Activated CD4-positive, alpha-beta memory T cell treated with anti-CD3 and anti-CD28 coated beads for 36 hours (primary cell): ENCODE results near the gene FOXP1. TPM values are rescaled to one million over a fixed set of nuclear protein-coding genes. Genes with fewer than 3 reads are reported as not detected.

Source experiments
- CTCF ChIA-PET: fragments of 350-600 bp; sonication (Branson Sonifier 250); formaldehyde crosslinking; loops from one replicate; lab custom pipeline; 2021; ENCODE audit warnings: antibody characterized with exemption, inconsistent platforms; lab: Charles Lee
- POLR2A ChIA-PET: fragments of 350-600 bp; sonication (Branson Sonifier 250); formaldehyde crosslinking; loops from one replicate; lab custom pipeline; 2021; ENCODE audit warnings: antibody characterized with exemption; lab: Charles Lee
- DNase-seq: peaks from one replicate; pipeline ENCODE4 v3.0.0-alpha.2; 2020
- H3K27ac Mint-ChIP-seq: one replicate; pipeline ENCODE4 v1.8.0; 2021; ENCODE audit warnings: mixed read lengths
- H3K27me3 Mint-ChIP-seq: one replicate; pipeline ENCODE4 v1.8.0; 2021; ENCODE audit warnings: mixed read lengths
- H3K36me3 Mint-ChIP-seq: one replicate; pipeline ENCODE4 v1.8.0; 2021; ENCODE audit warnings: mixed read lengths
- H3K4me1 Mint-ChIP-seq: one replicate; pipeline ENCODE4 v1.8.0; 2021; ENCODE audit warnings: low read depth, mixed read lengths
- H3K4me3 Mint-ChIP-seq: one replicate; pipeline ENCODE4 v1.8.0; 2021; ENCODE audit warnings: mild to moderate bottlenecking, mixed read lengths
- H3K9me3 Mint-ChIP-seq: one replicate; pipeline ENCODE4 v1.8.0; 2021; ENCODE audit warnings: mixed read lengths
- intact Hi-C: fragments of 100-400 bp; cut with micrococcal nuclease; formaldehyde crosslinking; loops from one replicate; pipeline ENCODE4 v1.15.1; 2023
- total RNA-seq, 2 experiments: library from RNA; stranded (reverse); gene quantifications; one replicate each; pipeline ENCODE4 v1.2.3, GENCODE V29; 2021

The FOXP1 gene
- total RNA-seq, 2 experiments from 2014 or later: 94.4 to 102 TPM

GRCh38 chr3:70970952-70971351, 612.6 kb downstream of the FOXP1 start:
- no peak overlapping the region for H3K4me3 Mint-ChIP-seq
- intact Hi-C loops: no loop called here
- DNase-seq: no peak
- peaks cover 64% of the 10 kb centered on the region for H3K36me3 Mint-ChIP-seq
- peak overlapping the region; percentile 35 for H3K27ac Mint-ChIP-seq
- peaks cover 37% of the 10 kb centered on the region for H3K4me1 Mint-ChIP-seq
- no peaks in the 10 kb centered on the region for H3K27me3 Mint-ChIP-seq
- POLR2A ChIA-PET: no interaction called here
- CTCF ChIA-PET: no interaction called here
- no peaks in the 10 kb centered on the region for H3K9me3 Mint-ChIP-seq

GRCh38 chr3:70970171-70970570, 613.4 kb downstream of the FOXP1 start:
- CTCF ChIA-PET: no interaction called here
- Mint-ChIP-seq H3K4me3 (no peak overlapping the region), H3K27me3 (no peaks in the 10 kb centered on the region), H3K4me1 (peaks cover 32% of the 10 kb centered on the region), H3K36me3 (peaks cover 62% of the 10 kb centered on the region), H3K27ac (no peak overlapping the region), H3K9me3 (no peaks in the 10 kb centered on the region)
- POLR2A ChIA-PET: no interaction called here
- intact Hi-C loops: no loop called here
- no peak for DNase-seq

- POLR2A ChIA-PET: no interaction called here
- Mint-ChIP-seq H3K4me1 (peaks cover 4% of the 10 kb centered on the region), H3K36me3 (peaks cover 61% of the 10 kb centered on the region)
Measured at GRCh38 chr3:70963431-70964275, 619.9 kb downstream of the FOXP1 start.

GRCh38 chr3:70959506-70960291, 623.8 kb downstream of the FOXP1 start:
- Mint-ChIP-seq H3K27me3 (no peaks in the 10 kb centered on the region), H3K36me3 (peaks cover 51% of the 10 kb centered on the region), H3K27ac (no peak overlapping the region), H3K4me3 (no peak overlapping the region), H3K9me3 (no peaks in the 10 kb centered on the region), H3K4me1 (peaks cover 3% of the 10 kb centered on the region)
- intact Hi-C loops: no loop called here
- ChIA-PET CTCF (interaction anchor here (1.5 kb wide), 1 partner anchor 409 kb away, joined by 3 read pairs; no protein-coding TSS in a partner anchor), POLR2A (no interaction called here)
- DNase-seq: no peak

More at GRCh38 chr3:70963431-70964275, 619.9 kb downstream of the FOXP1 start:
- H3K27ac Mint-ChIP-seq: peak overlapping the region; percentile 18
- H3K4me3 Mint-ChIP-seq: no peak overlapping the region
- no peak for DNase-seq
- intact Hi-C loops: no loop called here
- H3K9me3 Mint-ChIP-seq: no peaks in the 10 kb centered on the region
- no peaks in the 10 kb centered on the region for H3K27me3 Mint-ChIP-seq
- CTCF ChIA-PET: no interaction called here

- POLR2A ChIA-PET: interaction anchor here (0.6 kb wide), 1 partner anchor 308 kb away, joined by 5 read pairs; no protein-coding TSS in a partner anchor
- no peak overlapping the region for H3K27ac Mint-ChIP-seq
- no peaks in the 10 kb centered on the region for H3K9me3 Mint-ChIP-seq
- peaks cover 6% of the 10 kb centered on the region for H3K4me1 Mint-ChIP-seq
- H3K27me3 Mint-ChIP-seq: no peaks in the 10 kb centered on the region
- no peak for DNase-seq
- intact Hi-C loops: no loop called here
- CTCF ChIA-PET: interaction anchor here (0.5 to 2.3 kb wide), 3 partner anchors 19 to 401 kb away, joined by 4 to 9 read pairs (median 4); no protein-coding TSS in a partner anchor
- no peak overlapping the region for H3K4me3 Mint-ChIP-seq
- H3K36me3 Mint-ChIP-seq: peaks cover 5% of the 10 kb centered on the region
Measured at GRCh38 chr3:70952033-70952747, 631.3 kb downstream of the FOXP1 start.

GRCh38 chr3:70951316-70951715, 632.2 kb downstream of the FOXP1 start:
- H3K27ac Mint-ChIP-seq: no peak overlapping the region
- DNase-seq: no peak
- no peak overlapping the region for H3K4me3 Mint-ChIP-seq
- intact Hi-C loops: no loop called here
- H3K9me3 Mint-ChIP-seq: no peaks in the 10 kb centered on the region
- POLR2A ChIA-PET: interaction anchor here (0.6 kb wide), 1 partner anchor 308 kb away, joined by 5 read pairs; no protein-coding TSS in a partner anchor
- no peaks in the 10 kb centered on the region for H3K27me3 Mint-ChIP-seq
- H3K36me3 Mint-ChIP-seq: peaks cover 2% of the 10 kb centered on the region
- CTCF ChIA-PET: interaction anchor here (0.6 to 2.3 kb wide), 2 partner anchors 18 to 401 kb away, joined by 4 to 9 read pairs; no protein-coding TSS in a partner anchor
- H3K4me1 Mint-ChIP-seq: peaks cover 6% of the 10 kb centered on the region

GRCh38 chr3:70947579-70947978, 635.9 kb downstream of the FOXP1 start:
- intact Hi-C loops: no loop called here
- H3K4me3 Mint-ChIP-seq: no peak overlapping the region
- H3K36me3 Mint-ChIP-seq: no peaks in the 10 kb centered on the region
- H3K27me3 Mint-ChIP-seq: peaks cover 8% of the 10 kb centered on the region
- peaks cover 4% of the 10 kb centered on the region for H3K4me1 Mint-ChIP-seq
- H3K9me3 Mint-ChIP-seq: no peaks in the 10 kb centered on the region
- H3K27ac Mint-ChIP-seq: no peak overlapping the region
- no peak for DNase-seq
- POLR2A ChIA-PET: no interaction called here
- CTCF ChIA-PET: no interaction called here

GRCh38 chr3:70943886-70944285, 639.6 kb downstream of the FOXP1 start:
- CTCF ChIA-PET: no interaction called here
- POLR2A ChIA-PET: no interaction called here
- no peak overlapping the region for H3K4me3 Mint-ChIP-seq
- H3K27ac Mint-ChIP-seq: no peak overlapping the region
- peaks cover 11% of the 10 kb centered on the region for H3K27me3 Mint-ChIP-seq
- H3K36me3 Mint-ChIP-seq: no peaks in the 10 kb centered on the region
- DNase-seq: no peak
- H3K4me1 Mint-ChIP-seq: no peaks in the 10 kb centered on the region
- intact Hi-C loops: no loop called here
- no peaks in the 10 kb centered on the region for H3K9me3 Mint-ChIP-seq

GRCh38 chr3:70933105-70933810, 650.3 kb downstream of the FOXP1 start:
- intact Hi-C loops: no loop called here
- Mint-ChIP-seq H3K27ac (no peak overlapping the region), H3K4me3 (no peak overlapping the region), H3K36me3 (no peaks in the 10 kb centered on the region), H3K9me3 (no peaks in the 10 kb centered on the region), H3K27me3 (no peaks in the 10 kb centered on the region), H3K4me1 (peaks cover 6% of the 10 kb centered on the region)
- no peak for DNase-seq
- POLR2A ChIA-PET: no interaction called here
- CTCF ChIA-PET: interaction anchor here (0.6 kb wide), 1 partner anchor 18 kb away, joined by 4 read pairs; no protein-coding TSS in a partner anchor

- H3K27ac Mint-ChIP-seq: no peak overlapping the region
- ChIA-PET POLR2A (no interaction called here), CTCF (no interaction called here)
- H3K27me3 Mint-ChIP-seq: no peaks in the 10 kb centered on the region
- intact Hi-C loops: no loop called here
- no peak overlapping the region for H3K4me3 Mint-ChIP-seq
- no peak for DNase-seq
- peaks cover 6% of the 10 kb centered on the region for H3K4me1 Mint-ChIP-seq
- no peaks in the 10 kb centered on the region for H3K36me3 Mint-ChIP-seq
- no peaks in the 10 kb centered on the region for H3K9me3 Mint-ChIP-seq
Measured at GRCh38 chr3:70930066-70930465, 653.5 kb downstream of the FOXP1 start.

- Mint-ChIP-seq H3K27me3 (no peaks in the 10 kb centered on the region), H3K27ac (no peak overlapping the region), H3K9me3 (peaks cover 7% of the 10 kb centered on the region), H3K36me3 (no peaks in the 10 kb centered on the region), H3K4me1 (no peaks in the 10 kb centered on the region), H3K4me3 (no peak overlapping the region)
- intact Hi-C loops: no loop called here
- DNase-seq: no peak
- CTCF ChIA-PET: no interaction called here
- POLR2A ChIA-PET: no interaction called here
Measured at GRCh38 chr3:70927239-70927638, 656.3 kb downstream of the FOXP1 start.
